GM21723 (cell line): ENCODE results near the gene WDFY4.

Experiments
- ATAC-seq: cut with Tn5 transposase; IDR thresholded peaks from one replicate; pipeline ENCODE4 v1.9.1; 2021; ENCODE audit warnings: mild to moderate bottlenecking, moderate library complexity; ENCODE audit not compliant: unreplicated experiment

Gene WDFY4

DNA sequence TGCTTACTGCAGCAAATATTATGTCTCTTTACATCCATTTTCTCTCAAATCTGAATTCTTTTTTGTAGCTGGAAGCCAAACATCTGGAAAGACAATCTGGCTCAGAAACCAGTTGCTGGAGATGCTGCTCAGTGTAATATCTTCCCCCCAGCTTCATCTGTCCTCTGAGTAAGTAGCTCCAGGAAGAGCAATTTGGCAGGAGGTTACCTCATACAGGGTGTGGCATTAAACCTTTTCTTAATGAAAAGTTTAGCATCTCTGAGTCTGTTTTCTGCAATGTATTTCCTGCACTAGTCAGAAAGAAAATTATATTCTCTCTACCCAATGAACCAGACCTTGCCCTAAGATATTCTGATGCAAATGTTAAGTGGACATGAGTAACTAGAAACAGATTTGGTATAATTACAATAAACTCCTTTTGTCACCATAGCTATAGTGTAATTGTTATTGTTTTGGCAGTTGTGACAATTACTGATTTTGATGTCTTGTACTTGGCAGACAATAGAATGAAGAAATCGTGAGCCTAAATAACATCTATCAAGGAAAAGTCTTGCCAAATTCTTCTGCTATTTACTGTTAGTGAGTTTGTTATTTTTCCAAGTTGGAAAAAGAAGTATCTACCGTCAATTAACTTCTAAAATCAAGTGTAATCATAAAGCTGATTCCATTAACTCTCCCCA, 123.3 kb downstream of the WDFY4 start:
- ATAC-seq: no peak

DNA sequence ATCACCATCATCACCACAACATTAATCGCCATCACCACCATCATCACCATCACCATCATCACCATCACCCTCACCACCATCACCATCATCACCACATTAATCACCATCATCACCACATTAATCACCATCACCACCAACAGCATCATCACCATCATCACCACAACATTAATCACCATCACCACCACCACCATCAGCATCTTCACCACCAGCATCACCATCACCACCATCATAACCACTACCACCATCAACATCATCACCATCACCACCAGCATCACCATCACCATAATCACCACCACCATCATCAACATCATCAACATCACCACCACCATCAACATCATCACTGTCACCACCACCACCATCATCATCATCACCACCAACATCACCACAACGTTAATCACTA, 124.6 kb downstream of the WDFY4 start:
- ATAC-seq: no peak

DNA sequence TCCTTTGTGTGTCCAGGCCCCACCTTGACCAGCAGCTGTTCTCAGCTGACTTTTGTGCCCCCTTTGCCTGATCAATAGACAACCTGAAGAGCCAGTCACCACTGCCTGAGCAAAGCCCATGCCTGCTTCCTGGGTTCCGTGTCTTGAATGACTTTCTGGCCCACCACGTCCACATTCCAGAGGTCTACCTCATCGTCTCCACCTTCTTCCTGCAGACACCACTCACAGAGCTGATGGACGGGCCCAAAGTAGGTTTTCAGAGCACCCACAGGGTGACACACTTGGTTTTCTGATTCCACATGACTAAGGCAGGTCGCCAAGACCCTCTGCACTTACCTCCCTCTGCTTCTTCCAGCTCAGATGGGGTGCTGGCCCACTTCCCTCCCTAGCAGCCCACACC, 126.8 kb downstream of the WDFY4 start:
- no peak for ATAC-seq

DNA sequence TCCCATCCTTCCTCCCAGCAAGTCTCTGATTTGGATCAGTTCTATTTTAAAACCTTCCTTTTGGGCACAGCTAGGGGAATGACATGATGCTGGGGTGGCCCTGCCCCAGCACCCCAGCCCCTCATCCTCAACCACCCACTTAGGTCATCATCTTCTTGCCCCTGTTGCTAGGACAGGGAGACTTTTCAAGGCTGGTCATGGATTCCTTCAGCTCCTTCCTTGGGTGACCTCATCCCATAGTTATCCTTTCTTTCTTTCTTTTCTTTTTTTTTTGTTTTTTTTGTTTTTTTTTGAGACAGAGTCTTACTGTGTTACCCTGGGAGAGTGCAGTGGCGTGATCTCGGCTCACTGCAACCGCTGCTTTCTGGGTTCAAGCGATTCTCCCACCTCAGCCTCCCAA, 127.2 kb downstream of the WDFY4 start:
- no peak for ATAC-seq

DNA sequence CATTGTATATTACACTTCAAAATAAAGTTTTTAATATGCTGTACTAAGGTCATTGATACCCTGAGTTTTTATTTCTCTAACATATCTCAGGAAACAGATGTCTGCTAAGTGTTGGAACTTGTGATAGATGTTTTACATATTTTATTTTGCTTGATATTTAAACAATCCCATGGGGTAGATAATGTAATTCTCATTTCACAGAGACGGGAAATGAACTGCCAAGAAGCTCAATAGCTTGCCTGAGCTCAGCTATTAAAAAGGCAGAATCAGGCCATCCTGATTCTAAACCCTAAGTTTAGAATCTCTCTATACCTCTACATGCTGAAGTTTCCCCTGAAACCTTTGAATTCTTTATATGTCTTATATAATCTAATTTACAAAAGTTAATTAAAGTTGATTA, 128.6 kb downstream of the WDFY4 start:
- ATAC-seq: no peak

DNA sequence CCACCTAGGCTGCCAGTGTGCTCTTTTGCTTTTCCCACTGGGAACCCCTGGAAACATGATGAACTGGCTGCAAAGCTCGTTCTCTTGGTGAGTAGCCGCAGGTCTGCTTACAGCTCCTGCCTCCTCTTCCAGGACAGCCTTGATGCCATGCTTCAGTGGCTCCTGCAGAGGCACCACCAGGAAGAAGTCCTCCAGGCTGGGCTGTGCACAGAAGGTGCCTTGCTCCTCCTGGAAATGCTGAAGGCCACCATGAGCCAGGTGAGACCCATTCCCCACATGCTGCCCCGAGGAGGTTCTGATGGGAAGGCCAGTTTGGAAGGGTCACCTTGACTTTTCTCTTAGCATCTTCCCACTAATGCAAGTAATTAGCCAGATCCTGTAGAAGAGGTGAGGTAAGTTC, 129.2 kb downstream of the WDFY4 start:
- ATAC-seq: no peak

DNA sequence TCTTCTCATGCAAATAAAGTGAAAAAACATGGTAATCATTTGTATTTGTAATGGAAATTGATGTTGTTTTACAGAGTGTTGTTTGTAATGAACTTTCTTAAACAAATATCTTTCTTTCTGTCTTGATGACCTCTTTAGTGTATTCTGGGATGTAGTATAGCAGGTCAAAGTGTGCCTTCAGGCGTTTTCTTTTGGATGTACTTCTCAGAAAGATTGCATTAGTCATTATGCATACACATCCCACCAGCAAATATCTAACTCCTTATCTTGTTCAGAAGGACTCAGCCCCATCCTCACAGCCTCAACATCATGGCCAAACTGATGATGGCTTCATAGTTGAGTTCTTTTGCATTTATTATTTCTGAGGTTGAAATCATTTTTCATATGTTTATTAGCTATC, 130.3 kb downstream of the WDFY4 start:
- ATAC-seq: no peak

DNA sequence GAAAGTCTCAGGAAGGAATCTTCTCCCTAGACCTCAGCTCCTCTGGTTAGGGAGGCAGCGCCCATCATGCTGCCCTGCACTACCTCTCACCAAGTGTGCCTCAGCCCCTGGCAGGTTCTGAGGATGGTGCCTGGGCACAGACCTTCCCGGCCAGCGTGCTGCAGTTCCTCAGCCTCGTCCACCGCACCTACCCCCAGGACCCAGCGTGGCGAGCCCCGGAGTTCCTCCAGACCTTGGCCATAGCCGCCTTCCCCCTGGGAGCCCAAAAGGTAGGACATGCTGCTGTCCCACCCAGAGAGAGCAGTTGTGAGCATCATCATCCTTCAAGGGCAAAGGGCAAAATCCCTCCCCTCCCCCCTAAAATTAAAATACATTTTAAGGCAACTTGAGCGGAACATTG, 132.5 kb downstream of the WDFY4 start:
- ATAC-seq: no peak

DNA sequence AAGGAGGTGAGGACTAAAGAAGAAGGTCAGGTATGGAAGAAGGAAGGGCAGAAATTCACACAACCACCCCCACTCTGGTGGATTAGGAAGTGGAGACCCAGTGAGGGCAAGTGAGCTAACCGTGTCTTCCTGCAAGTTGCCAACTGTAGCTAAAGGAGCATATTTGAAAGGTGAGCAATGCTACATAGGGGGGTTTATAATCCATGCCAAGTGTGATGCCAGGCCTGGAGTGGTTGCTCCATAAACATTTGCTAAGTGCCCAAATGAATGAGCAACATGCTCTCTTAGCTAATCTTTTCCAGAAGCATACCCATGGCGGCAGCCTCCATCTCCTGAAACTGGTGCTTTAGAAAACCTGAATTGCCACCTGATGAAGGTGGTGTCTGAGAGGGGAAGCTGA, 133.4 kb downstream of the WDFY4 start:
- ATAC-seq: no peak

DNA sequence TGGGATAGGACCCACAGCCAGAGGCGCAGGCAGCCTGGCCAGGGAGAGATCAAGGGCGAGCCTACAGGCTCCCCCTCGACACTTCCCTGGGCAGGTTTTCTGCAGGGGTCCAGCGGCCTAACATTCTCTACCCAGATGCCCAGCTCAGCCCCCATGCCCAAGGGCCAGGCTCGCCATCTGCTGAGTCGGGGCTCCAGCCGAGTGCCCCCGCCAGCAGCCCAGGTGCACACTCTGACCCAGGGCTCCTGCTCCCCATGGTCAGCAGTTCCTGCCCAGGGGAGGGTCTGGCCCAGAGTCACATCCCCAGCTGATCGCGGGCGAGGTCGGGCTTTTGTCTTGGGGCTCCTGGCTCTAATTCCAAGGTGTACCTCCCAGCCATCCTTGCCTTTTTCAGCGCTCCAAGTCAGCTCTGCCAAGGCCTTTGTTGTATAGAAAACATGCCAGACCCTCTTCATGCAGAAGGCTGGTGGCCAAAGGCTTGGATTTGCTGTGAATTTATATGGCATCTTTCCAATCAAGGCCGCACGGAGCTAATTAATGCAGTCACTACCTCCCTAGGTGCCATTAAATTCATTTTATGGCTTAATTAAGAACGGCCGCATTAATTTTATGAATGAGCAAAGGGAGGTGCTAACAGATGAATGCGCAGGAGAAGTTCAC, 134.3 kb downstream of the WDFY4 start:
- no peak for ATAC-seq

DNA sequence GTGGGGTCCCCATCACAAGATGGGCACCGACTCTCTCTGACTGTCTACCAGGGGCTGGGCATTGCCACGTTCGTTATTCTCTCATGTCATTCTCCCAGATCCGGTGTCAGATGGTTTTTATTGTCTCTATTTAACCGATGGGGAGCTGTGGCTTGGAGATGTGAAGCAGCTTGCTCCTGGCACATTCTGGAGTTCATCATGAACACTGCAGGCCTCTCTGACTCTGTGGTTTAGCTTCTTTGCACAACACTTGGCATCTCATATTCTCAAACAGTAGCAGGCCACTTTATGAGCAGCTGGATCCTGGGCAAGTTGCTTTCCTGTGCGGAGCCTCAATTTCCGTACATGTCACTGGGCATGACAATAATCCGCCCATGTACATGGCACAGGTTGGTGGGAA, 135.1 kb downstream of the WDFY4 start:
- ATAC-seq: no peak

DNA sequence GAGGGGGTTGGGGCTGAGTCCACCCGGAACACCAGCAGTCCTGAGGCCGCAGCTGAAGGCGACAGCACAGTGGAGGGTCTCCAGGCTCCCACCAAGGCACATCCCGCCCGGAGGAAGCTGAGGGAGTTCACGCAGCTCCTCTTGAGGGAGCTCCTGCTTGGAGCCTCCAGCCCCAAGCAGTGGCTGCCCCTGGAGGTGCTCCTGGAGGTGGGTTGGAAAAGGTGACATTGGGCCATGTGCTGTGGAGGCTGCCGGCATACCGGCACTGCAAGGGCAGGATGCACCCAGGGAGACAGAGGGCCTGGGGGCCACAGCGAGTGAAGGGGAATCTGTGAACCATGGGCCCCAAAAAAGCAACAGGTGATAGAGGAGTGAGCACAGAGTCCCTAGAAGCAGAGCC, 135.6 kb downstream of the WDFY4 start:
- no peak for ATAC-seq

DNA sequence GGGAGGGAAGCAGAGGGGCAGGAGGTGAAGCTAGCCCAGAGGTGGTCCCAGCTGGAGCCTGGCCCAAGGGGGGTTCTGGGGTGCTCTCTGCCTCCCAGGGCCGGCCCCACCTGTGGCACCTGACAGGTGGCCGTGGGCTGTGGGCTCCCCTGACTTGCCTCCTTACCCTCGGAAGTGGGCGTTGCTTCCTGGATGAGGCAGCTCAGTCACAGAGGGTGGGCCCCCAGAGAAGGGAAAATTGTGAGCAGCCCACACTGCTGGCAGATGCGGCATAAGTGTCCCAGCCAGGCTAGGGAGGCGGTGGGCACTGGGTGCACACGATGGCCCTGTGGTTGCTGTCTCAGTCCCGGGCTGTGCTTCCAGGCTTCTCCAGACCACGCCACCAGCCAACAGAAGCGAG, 136.0 kb downstream of the WDFY4 start:
- ATAC-seq: no peak

DNA sequence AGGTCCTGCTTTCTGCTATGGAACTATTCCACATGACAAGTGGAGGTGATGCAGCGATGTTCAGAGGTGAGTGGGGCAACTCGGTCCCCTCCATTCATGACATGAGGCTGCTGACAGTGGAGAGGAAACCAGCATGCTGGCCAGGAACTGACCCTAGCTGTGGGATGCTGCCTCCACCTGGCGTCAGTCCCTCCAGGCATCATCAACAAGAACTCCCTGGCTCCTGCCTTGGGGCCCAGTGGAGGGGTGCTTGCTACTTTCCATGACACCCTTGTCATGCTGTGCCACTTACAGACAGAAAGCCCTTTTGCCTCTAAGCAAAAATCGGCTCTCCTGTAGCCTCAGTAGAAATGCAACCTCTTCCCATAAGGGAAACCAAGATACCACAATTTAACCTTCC, 136.4 kb downstream of the WDFY4 start:
- ATAC-seq: no peak

DNA sequence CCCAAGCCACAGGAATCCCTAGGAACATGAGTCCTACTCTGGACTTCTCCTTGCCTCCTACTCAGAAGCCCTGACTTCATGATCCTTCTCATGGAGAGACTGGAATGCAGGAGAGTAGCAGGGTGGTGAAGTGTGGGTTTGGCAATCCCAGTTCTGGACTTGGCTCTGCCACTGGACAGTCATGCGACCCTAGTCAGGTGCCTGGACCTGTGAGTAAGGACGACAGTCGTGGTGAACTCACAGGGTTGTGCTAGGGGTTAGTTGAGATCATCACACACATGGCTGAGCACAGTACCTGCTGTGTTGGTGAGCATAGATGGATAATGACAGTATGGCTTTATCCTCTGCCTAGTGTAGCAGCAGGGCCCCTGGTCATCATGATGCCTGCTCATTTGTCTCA, 137.0 kb downstream of the WDFY4 start:
- ATAC-seq: no peak

DNA sequence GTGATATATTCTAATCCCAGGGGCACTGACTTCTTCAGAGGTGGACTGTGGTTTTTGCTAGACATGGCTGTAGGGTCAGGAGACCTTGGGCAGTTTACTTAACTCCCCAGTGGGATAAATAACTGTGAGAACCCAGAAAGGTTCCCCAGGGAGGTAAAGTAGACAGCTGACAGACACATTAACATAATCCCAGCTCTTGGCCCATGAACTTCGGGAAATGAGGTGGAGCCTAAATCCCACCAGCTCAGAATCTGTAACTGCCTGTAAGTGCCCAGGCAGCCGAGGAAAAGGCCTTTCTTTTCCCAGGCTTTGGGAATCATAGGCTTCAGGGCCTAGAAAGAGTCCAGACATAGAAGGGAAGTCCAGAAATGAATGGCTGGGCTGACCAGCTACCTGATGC, 149.0 kb downstream of the WDFY4 start:
- no peak for ATAC-seq

DNA sequence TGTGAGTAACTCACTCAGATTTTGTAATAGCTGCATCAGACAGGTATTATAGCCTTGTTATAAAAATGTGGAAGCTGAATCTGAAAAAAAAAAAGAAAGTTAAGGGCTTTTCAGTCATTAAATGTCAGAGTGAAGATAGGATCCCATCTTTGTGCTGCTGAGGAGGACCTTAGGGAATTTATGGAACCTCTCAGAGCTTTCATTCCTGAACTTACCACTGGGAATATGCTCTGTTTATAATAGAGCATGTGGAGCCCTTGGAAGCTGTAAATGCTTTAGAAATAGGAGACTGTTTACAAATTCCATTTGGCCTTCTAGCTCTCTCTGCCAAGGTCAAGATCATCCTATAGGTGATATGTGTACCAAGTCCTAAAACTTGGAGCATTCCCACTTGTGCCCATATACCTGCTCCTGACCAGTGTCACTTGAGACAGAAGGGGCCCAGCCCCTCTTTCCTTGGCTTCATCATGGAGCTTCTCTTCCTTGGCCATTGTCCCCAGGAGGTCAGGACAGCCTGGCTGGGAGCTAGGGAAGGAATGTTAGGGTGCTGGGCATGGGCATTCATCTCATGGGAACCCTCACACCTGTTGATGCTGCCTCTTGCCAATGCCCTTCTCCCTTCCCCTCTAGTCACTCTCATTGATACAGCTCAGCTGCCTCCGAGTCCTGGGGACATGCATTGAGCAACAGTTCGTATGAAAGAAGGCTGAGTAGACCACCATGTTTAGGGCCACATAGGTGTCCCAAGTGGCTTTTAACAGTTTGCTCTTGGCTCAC, 149.7 kb downstream of the WDFY4 start:
- ATAC-seq: no peak

DNA sequence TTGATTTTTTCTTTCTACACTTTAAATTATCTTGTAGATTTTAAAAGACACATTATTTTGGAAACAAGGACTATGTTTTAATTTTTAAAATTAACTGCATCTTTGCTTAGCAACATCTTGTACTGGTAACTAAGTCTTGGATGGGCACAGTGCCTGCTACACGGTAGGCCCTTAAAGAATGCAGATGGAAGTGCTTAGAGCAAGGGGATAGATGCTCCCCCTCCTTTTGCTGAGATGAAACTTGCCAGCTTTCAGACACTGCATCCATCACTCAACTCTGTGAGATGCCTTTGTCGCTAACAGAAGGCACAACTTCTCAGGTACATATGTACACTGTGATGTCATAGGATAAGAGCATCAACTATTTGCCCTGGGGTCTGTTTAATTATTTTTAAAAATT, 151.1 kb downstream of the WDFY4 start:
- ATAC-seq: no peak

DNA sequence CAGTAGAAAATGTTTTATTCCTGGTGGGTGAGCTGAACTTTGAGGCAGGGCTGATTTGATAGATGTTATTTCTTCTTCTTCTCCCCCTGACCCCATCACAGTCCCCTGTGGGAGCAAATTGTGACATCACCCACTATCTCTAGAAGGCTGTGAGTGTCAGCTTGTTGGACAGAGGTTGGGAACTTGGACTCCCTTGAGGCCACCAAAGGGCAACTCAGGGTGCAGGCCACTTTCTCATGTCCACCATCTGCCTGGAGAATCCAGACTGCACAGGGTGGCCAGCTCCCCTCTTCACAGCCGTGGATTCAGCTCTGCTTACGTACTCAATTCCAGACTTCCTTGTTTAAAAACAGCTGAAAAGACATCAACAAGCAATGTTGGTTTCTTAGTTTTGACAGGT, 151.9 kb downstream of the WDFY4 start:
- ATAC-seq: no peak

DNA sequence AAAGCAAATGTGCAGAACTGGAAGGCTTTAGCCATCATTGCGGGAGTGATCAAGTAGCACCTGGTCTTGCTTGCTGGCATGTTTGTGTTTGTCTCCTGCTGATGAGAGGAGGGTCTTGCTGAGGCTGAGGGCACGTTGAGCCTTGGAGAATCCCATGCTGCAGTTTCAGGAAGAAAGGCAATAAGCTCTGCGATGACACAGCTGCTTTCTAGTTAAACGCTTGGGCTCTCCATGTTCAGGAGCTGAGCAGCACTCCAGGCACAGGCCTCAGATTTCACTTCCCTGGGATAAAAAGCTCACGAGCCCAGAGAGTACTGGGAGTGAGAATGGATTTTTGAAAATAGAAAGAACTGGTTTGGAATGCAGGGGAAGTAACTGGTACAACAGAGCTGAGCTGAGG, 154.2 kb downstream of the WDFY4 start:
- ATAC-seq: no peak

DNA sequence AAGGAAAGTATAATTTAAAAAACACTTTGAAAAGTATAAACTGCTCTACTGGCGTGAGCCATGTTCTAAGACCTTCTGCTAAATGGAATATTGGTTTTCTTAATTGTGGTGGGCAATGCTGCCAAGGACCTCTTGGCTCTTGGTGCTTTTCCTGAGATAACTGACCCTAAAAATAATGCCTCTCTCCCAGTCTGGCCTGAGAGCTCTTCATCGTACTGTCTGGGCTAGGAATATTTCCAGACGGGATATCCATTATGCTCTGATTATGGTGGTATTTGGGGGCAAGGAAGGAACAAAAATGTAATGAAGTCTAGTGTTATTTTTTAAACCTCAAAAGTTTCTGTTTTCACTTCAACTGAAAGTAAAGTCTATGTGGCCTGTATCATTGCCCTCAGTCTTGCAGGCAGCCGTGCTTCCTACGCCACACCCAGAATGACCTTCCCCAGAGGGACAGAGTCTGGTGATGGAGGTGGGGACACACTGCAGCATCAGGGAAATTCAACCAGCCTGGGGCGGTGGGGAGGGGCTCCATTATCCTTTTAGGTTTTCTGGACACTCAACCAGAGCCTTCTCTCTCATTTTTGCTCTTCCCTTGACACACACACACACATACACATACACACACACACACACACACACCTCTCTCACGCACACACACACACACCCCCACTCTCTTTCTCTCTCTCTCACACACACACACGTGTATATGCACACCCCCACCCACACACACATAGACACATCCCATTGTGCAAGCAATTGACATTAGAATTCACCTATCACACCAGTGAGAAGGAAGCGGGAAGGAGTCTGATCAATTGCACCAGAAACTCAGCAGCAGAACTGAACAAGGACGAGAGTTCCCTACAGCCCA, 155.4 kb downstream of the WDFY4 start:
- ATAC-seq: no peak
